Fibroblast of villous mesenchyme (primary cell): Measurements from ENCODE around the gene PTPRN2. TPM values are rescaled to one million over a fixed set of nuclear protein-coding genes. Genes with fewer than 3 reads are reported as not detected.
"Not testable (repeated sequence)": the region's sequence is repeated elsewhere in the genome, so short reads cannot be mapped to it uniquely, and the experiment has no call there.

Source experiments
- DNase-seq: peaks from one replicate; pipeline ENCODE4 v3.0.0-alpha.2; 2010; ENCODE audit warnings: low read depth
- H3K4me3 ChIP-seq: 2 replicates; pipeline ENCODE4 v1.5.1; 2011; ENCODE audit warnings: low read depth, mild to moderate bottlenecking, low read length
- CTCF ChIP-seq: IDR thresholded peaks from 2 replicates; pipeline ENCODE4 v1.5.1; 2012; ENCODE audit warnings: low read depth, mild to moderate bottlenecking, low read length; ENCODE audit not compliant: insufficient read depth
- total RNA-seq: library from RNA; depleted of rRNA; stranded (reverse); fragments of >200 nt; gene quantifications from 2 replicates; pipeline ENCODE4 v1.2.3, GENCODE V29; 2012

PTPRN2 gene
- total RNA-seq, 1 donor = not detected

- no peak overlapping the region for H3K4me3 ChIP-seq
- no peak for TF ChIP-seq CTCF
- DNase-seq = no peak
These were observed 1084.9 kb downstream of the PTPRN2 start for GRCh38 chr7:157502701-157503111.

DNA sequence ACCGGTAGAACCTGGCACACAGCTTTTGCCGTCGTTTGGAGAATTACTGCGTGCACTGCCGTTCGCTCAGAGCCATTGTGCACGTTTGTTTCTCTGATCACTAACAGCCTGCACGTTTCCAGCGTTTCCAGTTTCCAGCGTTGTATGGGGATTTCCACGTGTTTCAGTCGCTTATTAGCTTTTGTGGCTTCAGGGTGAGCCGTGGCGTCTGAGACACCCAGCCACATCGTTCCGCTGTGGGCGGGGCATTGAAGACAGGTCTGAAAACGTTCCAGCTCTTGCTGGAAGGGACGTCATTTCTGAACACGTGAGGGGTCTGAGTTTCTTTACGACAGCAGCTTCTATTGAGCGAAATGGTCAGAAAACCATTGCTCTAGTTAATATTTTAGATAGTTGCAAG is 1086.0 kb downstream of the PTPRN2 start:
- no peak for TF ChIP-seq CTCF
- DNase-seq = no peak
- no peak overlapping the region for H3K4me3 ChIP-seq

GRCh38 chr7:157500989-157501540 is 1086.6 kb downstream of the PTPRN2 start:
- DNase-seq, H3K4me3 ChIP-seq: not testable (repeated sequence)

DNA sequence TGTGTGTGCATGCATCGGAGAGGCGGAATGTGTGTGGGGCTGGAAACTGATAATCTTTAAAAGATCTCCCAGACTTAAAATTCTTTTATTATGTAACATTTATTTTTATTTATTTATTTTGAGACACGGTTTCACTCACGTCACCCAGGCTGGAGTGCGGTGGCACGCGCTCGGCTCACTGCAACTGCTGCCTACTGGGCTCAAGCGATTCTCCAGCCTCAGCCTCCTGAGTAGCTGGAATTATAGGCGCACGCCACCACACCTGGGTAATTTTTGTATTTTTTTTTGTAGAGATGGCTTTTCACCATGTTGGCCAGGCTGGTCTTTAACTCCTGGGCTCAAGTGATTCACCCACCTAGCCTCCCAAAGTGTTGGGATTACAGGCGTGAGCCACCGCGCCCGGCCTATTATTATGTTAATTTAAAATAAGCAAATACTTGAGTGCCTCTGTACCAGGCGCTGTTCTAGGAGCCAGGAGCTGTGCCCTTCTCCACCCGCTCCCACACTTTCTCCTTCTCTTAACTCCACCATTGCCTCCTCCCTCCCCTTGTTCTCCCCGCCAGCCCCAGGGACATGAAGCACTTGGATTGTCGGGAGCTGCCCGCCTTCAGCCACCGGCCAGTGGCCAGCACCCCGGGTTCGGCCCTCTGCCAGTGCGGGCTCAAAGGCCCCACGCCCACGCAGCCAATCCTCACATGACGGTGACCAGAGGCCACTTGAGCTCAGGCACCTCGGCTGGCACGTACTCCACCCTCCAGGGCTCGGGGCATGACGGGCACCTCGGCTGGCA is 1087.3 kb downstream of the PTPRN2 start:
- TF ChIP-seq CTCF = no peak
- no peak overlapping the region for H3K4me3 ChIP-seq
- DNase-seq = no peak

GRCh38 chr7:157499835-157500153 is 1087.8 kb downstream of the PTPRN2 start:
- TF ChIP-seq CTCF = no peak
- H3K4me3 ChIP-seq = no peak overlapping the region
- no peak for DNase-seq

DNA sequence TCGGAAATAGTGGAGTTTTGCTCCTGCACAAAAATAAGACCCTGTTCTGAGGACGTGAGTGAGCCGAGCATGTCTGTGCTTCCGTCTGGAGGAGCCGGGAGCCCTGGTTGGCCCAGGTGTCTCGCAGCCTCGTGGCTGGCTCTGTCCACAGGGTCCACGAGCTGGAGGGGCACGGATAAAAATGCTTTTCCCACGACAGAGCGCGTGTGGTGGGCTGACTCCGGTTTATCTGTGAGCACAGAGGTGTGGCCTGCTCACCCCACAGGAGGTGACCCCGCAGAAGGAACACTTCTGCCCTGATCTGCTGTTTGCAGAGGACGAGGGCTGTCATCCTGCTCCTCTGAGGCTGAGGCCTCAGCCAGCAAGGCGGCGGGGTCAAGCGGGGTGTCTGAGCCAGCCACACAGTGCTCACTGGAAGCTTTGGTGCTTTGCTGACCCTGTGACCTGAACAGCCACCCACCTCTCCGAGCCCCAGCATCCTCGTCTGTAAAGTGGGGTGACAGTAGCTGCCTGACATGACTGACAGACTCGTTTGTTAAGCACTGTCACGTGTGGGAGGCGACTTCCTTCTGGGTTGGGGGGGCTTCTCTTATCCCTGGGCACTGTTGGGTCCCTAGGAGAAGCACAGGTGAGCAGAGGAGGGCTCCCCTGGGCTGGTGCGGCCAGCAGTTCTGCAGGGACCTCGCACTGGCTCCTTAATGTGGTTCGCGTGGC is 1088.3 kb downstream of the PTPRN2 start:
- no peak for TF ChIP-seq CTCF
- no peak overlapping the region for H3K4me3 ChIP-seq

GRCh38 chr7:157498657-157499056 is 1089.0 kb downstream of the PTPRN2 start:
- no peak for DNase-seq
- H3K4me3 ChIP-seq = no peak overlapping the region
- no peak for TF ChIP-seq CTCF

More for the DNA sequence above, 1088.3 kb downstream of the PTPRN2 start:
- no peak for DNase-seq
